SK-N-SH treated with all-trans-retinoic acid at 6 μM for 48 hours (cell line): ENCODE measurements around the gene AP2A2.

Source experiments
- ATAC-seq: fragments of 200-7000 bp; cut with Tn5 transposase; 3 replicates; pipeline ENCODE4 v1.9.1; 2020; ENCODE audit warnings: mild to moderate bottlenecking, moderate library complexity
- ARNTL ChIP-seq: fragments of 450-650 bp; formaldehyde crosslinking; IDR thresholded peaks from 2 replicates; pipeline ENCODE4 v1.5.0; 2020; ENCODE audit warnings: low read depth, mild to moderate bottlenecking, moderate library complexity, borderline replicate concordance
- BACH2 ChIP-seq: fragments of 250-450 bp; sonication (Bioruptor Pico); IDR thresholded peaks from 2 replicates; pipeline ENCODE4 v1.9.0; 2021; ENCODE audit warnings: mild to moderate bottlenecking, borderline replicate concordance
- CSDC2 ChIP-seq: fragments of 250-450 bp; sonication (Bioruptor Pico); IDR thresholded peaks from 2 replicates; pipeline ENCODE4 v1.5.0; 2020; ENCODE audit warnings: mild to moderate bottlenecking, moderate library complexity
- ESRRG ChIP-seq: fragments of 250-450 bp; sonication (Bioruptor Pico); IDR thresholded peaks from 2 replicates; pipeline ENCODE4 v1.6.1; 2021; ENCODE audit warnings: mild to moderate bottlenecking
- GLIS3 ChIP-seq: fragments of 250-450 bp; sonication (Bioruptor Pico); IDR thresholded peaks from 2 replicates; pipeline ENCODE4 v1.5.0; 2020; ENCODE audit warnings: mild to moderate bottlenecking, moderate library complexity
- ISL1 ChIP-seq: fragments of 250-450 bp; sonication (Bioruptor Pico); IDR thresholded peaks from 2 replicates; pipeline ENCODE4 v2.1.2; 2022; ENCODE audit warnings: mild to moderate bottlenecking, moderate library complexity
- OSR1 ChIP-seq: fragments of 250-450 bp; sonication (Bioruptor Pico); IDR thresholded peaks from 2 replicates; pipeline ENCODE4 v1.8.0; 2022; ENCODE audit warnings: moderate library complexity, mild to moderate bottlenecking, inconsistent platforms
- PPARA ChIP-seq: fragments of 250-450 bp; sonication (Bioruptor Pico); IDR thresholded peaks from 2 replicates; pipeline ENCODE4 v1.5.0; 2020; ENCODE audit warnings: mild to moderate bottlenecking, borderline replicate concordance
- RARB ChIP-seq: fragments of 250-450 bp; sonication (Bioruptor Pico); IDR thresholded peaks from 2 replicates; pipeline ENCODE4 v1.8.0; 2021; ENCODE audit warnings: mild to moderate bottlenecking, moderate library complexity
- SNAI2 ChIP-seq: fragments of 250-450 bp; sonication (Bioruptor Pico); IDR thresholded peaks from 2 replicates; pipeline ENCODE4 v1.5.0; 2020; ENCODE audit warnings: mild to moderate bottlenecking, moderate library complexity
- TCF4 ChIP-seq: fragments of 250-450 bp; sonication (Bioruptor Pico); IDR thresholded peaks from 2 replicates; pipeline ENCODE4 v1.8.0; 2021; ENCODE audit warnings: mild to moderate bottlenecking, moderate library complexity, borderline replicate concordance
- TOX ChIP-seq: fragments of 250-450 bp; sonication (Bioruptor Pico); IDR thresholded peaks from 2 replicates; pipeline ENCODE4 v1.8.0; 2021; ENCODE audit warnings: mild to moderate bottlenecking, moderate library complexity, borderline replicate concordance
- ZC3H10 ChIP-seq: fragments of 250-450 bp; sonication (Bioruptor Pico); IDR thresholded peaks from 2 replicates; pipeline ENCODE4 v1.5.1; 2021; ENCODE audit warnings: mild to moderate bottlenecking, moderate library complexity
- ZFP3 ChIP-seq: fragments of 250-450 bp; sonication (Bioruptor Pico); IDR thresholded peaks from 2 replicates; pipeline ENCODE4 v1.5.0; 2020; ENCODE audit warnings: mild to moderate bottlenecking, moderate library complexity
- ZFP30 ChIP-seq: fragments of 450-650 bp; formaldehyde crosslinking; IDR thresholded peaks from 2 replicates; pipeline ENCODE4 v1.5.0; 2022; ENCODE audit warnings: mild to moderate bottlenecking, moderate library complexity
- ZNF565 ChIP-seq: fragments of 450-650 bp; formaldehyde crosslinking; conservative IDR thresholded peaks from 2 replicates; pipeline ENCODE4 v1.5.0; 2020; ENCODE audit warnings: low read depth, mild to moderate bottlenecking, moderate library complexity
- ZNF70 ChIP-seq: fragments of 450-650 bp; formaldehyde crosslinking; IDR thresholded peaks from 2 replicates; pipeline ENCODE4 v1.5.0; 2020; ENCODE audit warnings: mild to moderate bottlenecking, moderate library complexity
- ZNF8 ChIP-seq: fragments of 450-650 bp; formaldehyde crosslinking; IDR thresholded peaks from 2 replicates; pipeline ENCODE4 v1.5.0; 2020; ENCODE audit warnings: mild to moderate bottlenecking, moderate library complexity
- TF ChIP-seq, protein P1 (sequence below): fragments of 250-450 bp; sonication (Bioruptor Pico); IDR thresholded peaks from 2 replicates; pipeline ENCODE4 v1.5.1; 2020; ENCODE audit warnings: low read depth, mild to moderate bottlenecking, moderate library complexity
- TF ChIP-seq, protein P2 (sequence below): fragments of 250-450 bp; sonication (Bioruptor Pico); IDR thresholded peaks from 2 replicates; pipeline ENCODE4 v1.5.1; 2021; ENCODE audit warnings: mild to moderate bottlenecking, moderate library complexity
- TF ChIP-seq, protein P3 (sequence below): fragments of 250-450 bp; sonication (Bioruptor Pico); IDR thresholded peaks from 2 replicates; pipeline ENCODE4 v1.8.0; 2020; ENCODE audit warnings: mild to moderate bottlenecking, moderate library complexity, borderline replicate concordance
- TF ChIP-seq, protein P4 (sequence below): fragments of 250-450 bp; sonication (Bioruptor Pico); IDR thresholded peaks from 2 replicates; pipeline ENCODE4 v1.8.0; 2021; ENCODE audit warnings: low read depth, mild to moderate bottlenecking, moderate library complexity, borderline replicate concordance

AP2A2 gene

DNA sequence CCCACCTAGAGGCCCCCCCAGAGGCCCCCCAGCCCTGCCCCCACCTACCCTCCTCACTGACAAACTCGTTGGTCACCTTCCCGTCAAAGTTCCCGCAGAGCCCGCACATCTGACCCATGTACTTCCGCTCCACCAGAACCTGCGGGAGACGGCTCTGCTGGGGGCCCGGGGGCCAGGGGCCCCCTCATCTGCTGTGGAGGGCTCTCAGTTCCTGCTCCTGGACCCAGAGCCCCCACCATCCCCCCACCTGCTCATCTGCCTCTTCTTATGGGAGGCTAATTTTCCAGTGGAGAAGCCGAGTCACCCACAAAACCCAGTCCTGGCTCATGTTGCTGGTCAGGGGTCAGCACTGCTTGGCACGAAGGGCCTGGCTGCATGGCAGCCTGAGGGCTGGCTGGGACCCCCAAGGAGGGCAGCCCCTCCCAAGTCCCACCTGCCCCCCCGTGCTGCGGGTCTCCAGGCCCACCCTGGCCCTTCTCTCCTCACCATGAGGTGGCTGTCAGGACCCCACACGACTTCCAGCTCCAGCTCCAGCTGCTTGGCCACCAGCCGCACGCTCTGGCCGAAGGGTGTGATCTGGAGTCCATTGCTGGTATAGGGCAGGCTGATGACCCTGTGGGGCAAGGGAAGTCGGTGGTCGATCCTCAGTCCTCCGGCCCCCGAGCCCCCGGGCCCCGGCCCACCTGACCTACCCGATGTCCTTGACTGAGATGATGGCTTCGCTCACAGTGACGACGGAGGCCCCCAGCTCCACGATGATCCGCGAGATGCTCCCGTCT, 105.6 kb downstream of the AP2A2 start (continued):
- no peak for TF ChIP-seq ARNTL (CRISPR knock-in tag)
- no peak for TF ChIP-seq PPARA (CRISPR knock-in tag)
- no peak for TF ChIP-seq ZNF565 (CRISPR knock-in tag)
- no peak for TF ChIP-seq ESRRG (CRISPR knock-in tag)

DNA sequence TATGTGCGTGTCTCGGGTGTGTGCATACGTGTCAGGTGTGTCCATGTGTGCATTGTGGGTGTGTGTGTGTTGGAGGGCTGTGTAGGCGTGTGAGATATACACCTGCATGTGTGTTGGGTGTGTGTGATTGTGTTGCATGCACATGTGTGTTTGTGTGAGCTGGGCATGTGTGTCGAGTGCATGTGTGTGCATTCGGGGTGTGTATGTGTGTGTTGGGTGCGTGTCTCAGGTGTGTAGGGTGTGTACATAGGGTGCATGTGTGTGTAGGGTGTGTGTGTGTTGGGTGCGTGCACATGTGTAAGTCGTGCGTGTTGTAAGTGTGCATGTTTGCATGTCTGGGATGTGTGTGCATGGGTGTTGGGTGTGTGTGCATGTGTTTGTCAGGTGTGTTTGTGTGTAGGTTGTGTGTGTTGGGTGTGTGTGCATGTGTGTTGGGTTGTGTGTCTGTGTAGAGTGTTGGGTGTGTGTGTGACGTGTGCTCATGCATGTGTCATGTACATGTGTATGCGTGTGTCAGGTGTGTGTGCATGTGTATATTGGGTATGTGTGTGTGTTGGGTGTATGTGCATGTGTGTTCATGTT, 106.7 kb downstream of the AP2A2 start:
- TF ChIP-seq BACH2 (no peak), ZNF70 (CRISPR knock-in tag) (no peak), ESRRG (CRISPR knock-in tag) (no peak), ISL1 (CRISPR knock-in tag) (no peak), SNAI2 (CRISPR knock-in tag) (no peak), TCF4 (CRISPR knock-in tag) (no peak), OSR1 (CRISPR knock-in tag) (no peak), ZNF565 (CRISPR knock-in tag) (no peak), ARNTL (CRISPR knock-in tag) (no peak), ZC3H10 (CRISPR knock-in tag) (no peak), GLIS3 (CRISPR knock-in tag) (no peak)
- TF ChIP-seq, protein P1, sequence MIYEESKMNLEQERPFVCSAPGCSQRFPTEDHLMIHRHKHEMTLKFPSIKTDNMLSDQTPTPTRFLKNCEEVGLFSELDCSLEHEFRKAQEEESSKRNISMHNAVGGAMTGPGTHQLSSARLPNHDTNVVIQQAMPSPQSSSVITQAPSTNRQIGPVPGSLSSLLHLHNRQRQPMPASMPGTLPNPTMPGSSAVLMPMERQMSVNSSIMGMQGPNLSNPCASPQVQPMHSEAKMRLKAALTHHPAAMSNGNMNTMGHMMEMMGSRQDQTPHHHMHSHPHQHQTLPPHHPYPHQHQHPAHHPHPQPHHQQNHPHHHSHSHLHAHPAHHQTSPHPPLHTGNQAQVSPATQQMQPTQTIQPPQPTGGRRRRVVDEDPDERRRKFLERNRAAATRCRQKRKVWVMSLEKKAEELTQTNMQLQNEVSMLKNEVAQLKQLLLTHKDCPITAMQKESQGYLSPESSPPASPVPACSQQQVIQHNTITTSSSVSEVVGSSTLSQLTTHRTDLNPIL = no peak
- ATAC-seq = no peak

DNA sequence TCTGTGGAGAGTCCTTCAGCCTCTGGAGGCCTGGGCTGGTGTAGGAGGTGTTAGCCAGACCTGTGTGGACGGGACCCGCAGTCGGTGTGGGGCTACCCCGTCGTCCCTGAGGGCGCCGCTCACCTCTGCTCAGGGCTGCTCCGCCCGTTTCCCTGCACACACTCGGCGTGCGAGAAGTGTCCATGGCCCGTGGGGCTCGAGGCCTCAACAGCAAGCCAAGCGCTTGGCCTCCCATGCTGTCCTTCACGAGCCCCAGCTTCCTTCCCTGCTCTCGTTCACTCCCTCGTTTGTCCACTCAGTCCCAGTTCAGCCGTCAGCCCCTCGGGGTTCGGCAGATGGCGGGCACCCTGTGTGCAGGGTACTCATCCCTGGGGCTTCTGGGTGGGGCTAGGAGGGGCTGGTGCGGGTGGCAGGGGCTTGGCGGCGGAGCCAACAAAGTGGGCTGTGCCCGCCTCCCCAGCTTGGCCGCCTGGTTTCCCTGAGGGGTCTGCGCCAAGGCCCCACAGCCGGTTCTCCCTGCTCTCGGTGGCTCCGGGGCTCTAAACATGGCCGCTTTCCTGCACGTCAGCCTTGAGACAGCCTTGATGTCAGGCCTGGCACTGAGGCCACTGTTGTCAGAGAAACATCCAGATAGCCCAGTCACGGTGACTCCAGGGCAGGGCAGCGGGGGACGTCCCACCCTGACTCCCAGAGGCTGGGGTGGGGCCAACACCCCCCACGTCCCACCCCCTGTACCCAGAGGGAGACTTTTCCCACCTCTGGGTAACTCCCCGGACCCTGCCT, 107.5 kb downstream of the AP2A2 start:
- TF ChIP-seq RARB (no peak), SNAI2 (CRISPR knock-in tag) (no peak), CSDC2 (no peak), ZNF565 (CRISPR knock-in tag) (no peak), PPARA (CRISPR knock-in tag) (no peak), ZFP30 (CRISPR knock-in tag) (no peak), ARNTL (CRISPR knock-in tag) (no peak), TOX (CRISPR knock-in tag) (no peak), TCF4 (CRISPR knock-in tag) (no peak), ZFP3 (CRISPR knock-in tag) (no peak), ZNF8 (CRISPR knock-in tag) (no peak), ZC3H10 (CRISPR knock-in tag) (no peak), OSR1 (CRISPR knock-in tag) (no peak), ZNF70 (CRISPR knock-in tag) (no peak), ESRRG (CRISPR knock-in tag) (no peak)
- TF ChIP-seq, protein P2, sequence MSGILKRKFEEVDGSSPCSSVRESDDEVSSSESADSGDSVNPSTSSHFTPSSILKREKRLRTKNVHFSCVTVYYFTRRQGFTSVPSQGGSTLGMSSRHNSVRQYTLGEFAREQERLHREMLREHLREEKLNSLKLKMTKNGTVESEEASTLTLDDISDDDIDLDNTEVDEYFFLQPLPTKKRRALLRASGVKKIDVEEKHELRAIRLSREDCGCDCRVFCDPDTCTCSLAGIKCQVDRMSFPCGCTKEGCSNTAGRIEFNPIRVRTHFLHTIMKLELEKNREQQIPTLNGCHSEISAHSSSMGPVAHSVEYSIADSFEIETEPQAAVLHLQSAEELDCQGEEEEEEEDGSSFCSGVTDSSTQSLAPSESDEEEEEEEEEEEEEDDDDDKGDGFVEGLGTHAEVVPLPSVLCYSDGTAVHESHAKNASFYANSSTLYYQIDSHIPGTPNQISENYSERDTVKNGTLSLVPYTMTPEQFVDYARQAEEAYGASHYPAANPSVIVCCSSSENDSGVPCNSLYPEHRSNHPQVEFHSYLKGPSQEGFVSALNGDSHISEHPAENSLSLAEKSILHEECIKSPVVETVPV = no peak
- TF ChIP-seq, protein P3, sequence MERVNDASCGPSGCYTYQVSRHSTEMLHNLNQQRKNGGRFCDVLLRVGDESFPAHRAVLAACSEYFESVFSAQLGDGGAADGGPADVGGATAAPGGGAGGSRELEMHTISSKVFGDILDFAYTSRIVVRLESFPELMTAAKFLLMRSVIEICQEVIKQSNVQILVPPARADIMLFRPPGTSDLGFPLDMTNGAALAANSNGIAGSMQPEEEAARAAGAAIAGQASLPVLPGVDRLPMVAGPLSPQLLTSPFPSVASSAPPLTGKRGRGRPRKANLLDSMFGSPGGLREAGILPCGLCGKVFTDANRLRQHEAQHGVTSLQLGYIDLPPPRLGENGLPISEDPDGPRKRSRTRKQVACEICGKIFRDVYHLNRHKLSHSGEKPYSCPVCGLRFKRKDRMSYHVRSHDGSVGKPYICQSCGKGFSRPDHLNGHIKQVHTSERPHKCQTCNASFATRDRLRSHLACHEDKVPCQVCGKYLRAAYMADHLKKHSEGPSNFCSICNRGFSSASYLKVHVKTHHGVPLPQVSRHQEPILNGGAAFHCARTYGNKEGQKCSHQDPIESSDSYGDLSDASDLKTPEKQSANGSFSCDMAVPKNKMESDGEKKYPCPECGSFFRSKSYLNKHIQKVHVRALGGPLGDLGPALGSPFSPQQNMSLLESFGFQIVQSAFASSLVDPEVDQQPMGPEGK = no peak
- TF ChIP-seq, protein P4, sequence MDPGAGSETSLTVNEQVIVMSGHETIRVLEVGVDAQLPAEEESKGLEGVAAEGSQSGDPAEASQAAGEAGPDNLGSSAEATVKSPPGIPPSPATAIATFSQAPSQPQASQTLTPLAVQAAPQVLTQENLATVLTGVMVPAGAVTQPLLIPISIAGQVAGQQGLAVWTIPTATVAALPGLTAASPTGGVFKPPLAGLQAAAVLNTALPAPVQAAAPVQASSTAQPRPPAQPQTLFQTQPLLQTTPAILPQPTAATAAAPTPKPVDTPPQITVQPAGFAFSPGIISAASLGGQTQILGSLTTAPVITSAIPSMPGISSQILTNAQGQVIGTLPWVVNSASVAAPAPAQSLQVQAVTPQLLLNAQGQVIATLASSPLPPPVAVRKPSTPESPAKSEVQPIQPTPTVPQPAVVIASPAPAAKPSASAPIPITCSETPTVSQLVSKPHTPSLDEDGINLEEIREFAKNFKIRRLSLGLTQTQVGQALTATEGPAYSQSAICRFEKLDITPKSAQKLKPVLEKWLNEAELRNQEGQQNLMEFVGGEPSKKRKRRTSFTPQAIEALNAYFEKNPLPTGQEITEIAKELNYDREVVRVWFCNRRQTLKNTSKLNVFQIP (CRISPR knock-in tag) = no peak

More for the DNA sequence above, 107.5 kb downstream of the AP2A2 start:
- no peak for ATAC-seq
